Measurements from ENCODE around the gene PODNL1. TPM values are rescaled to one million over a fixed set of nuclear protein-coding genes. Genes with fewer than 3 reads are reported as not detected.

PODNL1 gene
- total and polyA plus RNA-seq, 2 experiments from 2014 or later, result 6.2 to 45.3 TPM

DNA sequence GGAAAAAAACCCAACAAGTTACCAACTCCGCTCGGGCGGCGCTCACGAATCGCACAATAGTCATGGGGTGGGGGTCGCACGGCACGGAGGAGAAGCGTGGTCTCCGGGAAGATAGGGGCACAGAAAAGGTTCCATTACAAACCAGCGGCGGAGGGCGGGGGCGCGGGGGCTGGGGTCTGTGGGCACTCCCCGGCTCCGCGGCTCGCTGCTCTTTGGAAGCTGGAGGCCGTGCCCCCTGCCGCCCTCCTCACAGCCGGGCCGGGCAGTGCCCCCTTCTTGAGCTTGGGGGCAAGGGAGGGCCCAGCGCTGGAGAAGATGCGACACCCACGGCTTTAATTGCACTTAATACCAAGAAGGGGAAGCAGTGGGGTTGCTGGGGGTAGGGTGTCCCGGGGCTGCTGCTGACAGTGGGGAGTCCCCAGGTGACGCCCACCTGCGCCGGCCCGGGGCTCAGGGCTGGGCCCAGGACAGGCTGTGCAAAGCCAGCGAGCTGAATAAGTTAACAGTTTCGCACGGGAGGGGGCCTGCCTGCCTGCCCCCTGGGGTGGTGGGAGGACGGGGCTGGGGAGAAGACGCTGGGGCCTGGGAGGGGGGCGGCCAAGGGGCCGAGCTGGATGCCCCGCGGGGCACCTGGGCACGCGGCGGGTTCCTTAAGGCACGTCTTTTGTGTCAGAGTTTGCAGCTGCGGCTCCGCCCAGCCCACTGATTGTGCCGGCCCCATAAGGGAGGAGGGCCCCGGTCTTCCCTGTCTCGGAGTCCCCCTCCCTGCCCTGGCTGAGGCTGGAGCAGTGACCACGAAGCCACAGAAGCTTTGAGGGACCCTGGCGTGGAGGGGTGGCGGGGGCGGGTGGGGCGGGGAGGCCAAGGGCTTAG lies 23.8 kb upstream of the PODNL1 start:
- no peaks in the 10 kb centered on the region for H3K79me2 ChIP-seq (ENCODE audit: insufficient read depth)
- in situ Hi-C loops (cut with MboI), result no loop called here
- H2AFZ ChIP-seq, result no peak overlapping the region
- H4K20me1 ChIP-seq (ENCODE audit: insufficient read depth), result no peaks in the 10 kb centered on the region
- DNase-seq, result no peak
- whole genome bisulfite sequencing, 2 experiments (ENCODE audit: low coverage in 1 of 2, low lambda C conversion rate in 2 of 2, missing lambda C conversion rate in 2 of 2), result 87% methylated on average over 21 to 55 of the region's 55 CpGs
- H3F3A ChIP-seq (ENCODE audit: insufficient read depth), result peaks cover 9% of the 10 kb centered on the region; the same call in 1 of the 2 replicates
- H3K9me3 ChIP-seq (ENCODE audit: low read depth), result no peaks in the 10 kb centered on the region
- no peaks in the 10 kb centered on the region for H3K27me3 ChIP-seq (replicated peaks; ENCODE audit: insufficient read depth)
- no peak overlapping the region for H3K27ac ChIP-seq
- TF ChIP-seq EZH2 (IDR thresholded peaks at IDR 0.05; ENCODE audit: insufficient read depth, poor library complexity, severe bottlenecking) (no peak), EZH2phosphoT487 (IDR thresholded peaks at IDR 0.05; ENCODE audit: insufficient read depth, low read depth) (no peak)
- H3K4me2 ChIP-seq (ENCODE audit: unreplicated experiment), result no peak overlapping the region
- H3K9ac ChIP-seq, result no peak overlapping the region
- H3K4me1 ChIP-seq (ENCODE audit: insufficient read depth), result no peaks in the 10 kb centered on the region
- no peaks in the 10 kb centered on the region for H3K36me3 ChIP-seq (ENCODE audit: low read depth)
- no peaks in the 10 kb centered on the region for H3K9me2 ChIP-seq (ENCODE audit: insufficient read depth)
- no peak overlapping the region for H3K4me3 ChIP-seq

DNA sequence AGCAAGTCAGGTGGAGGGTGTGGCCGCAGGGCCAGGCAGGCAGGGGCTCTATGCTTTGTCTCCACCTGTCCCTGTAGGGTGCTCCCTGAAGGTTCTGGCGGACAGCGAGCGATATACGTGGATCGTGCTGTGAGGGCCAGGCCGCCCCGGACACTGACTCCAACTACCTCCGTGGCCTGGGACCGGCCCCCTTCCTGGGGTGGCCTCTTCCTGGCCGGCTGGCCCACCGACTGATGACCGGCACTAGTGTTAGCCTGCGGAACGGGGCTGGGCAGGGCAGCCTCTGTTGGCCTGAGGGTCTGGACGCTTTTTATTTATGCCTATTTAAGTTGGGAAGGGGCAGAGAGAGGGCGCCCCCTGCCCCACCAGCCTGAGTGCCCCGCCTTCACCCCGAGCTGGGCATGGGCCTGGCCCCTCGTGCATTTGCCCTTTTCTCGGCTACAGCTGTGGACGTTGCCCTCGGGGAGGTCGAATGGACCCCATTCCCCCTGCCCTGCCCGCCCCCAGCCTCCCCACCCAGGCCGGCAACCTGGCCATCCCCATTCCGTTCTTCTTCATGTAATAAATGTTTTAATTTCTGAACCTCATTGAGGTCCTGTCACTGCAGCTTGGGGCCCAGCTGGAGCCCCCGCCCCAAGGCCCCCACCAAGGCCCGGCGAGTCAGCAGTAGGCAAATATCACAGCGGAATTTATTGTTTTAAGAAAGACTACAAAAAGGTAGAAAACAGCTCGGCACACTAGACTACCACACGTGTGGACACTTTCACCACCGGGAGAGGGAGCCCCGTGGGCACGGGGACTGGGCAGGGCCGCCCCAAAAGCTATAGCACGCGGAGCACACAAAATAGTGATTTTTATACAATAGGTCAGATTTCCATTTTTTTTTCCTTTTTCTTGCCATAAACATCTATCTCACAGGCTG lies 22.9 kb upstream of the PODNL1 start:
- Histone ChIP-seq H4K20me1 (ENCODE audit: insufficient read depth) (no peaks in the 10 kb centered on the region), H3K9me3 (ENCODE audit: low read depth) (no peaks in the 10 kb centered on the region), H3K36me3 (ENCODE audit: low read depth) (peaks cover 4% of the 10 kb centered on the region; the same call in 1 of the 2 replicates), H3F3A (ENCODE audit: insufficient read depth) (peaks cover 9% of the 10 kb centered on the region; the same call in 1 of the 2 replicates), H3K4me1 (ENCODE audit: insufficient read depth) (no peaks in the 10 kb centered on the region), H3K4me2 (ENCODE audit: unreplicated experiment) (no peak overlapping the region), H3K27me3 (replicated peaks; ENCODE audit: insufficient read depth) (no peaks in the 10 kb centered on the region), H3K9ac (no peak overlapping the region), H3K79me2 (ENCODE audit: insufficient read depth) (no peaks in the 10 kb centered on the region), H3K27ac (no peak overlapping the region), H3K4me3 (no peak overlapping the region), H3K9me2 (ENCODE audit: insufficient read depth) (no peaks in the 10 kb centered on the region), H2AFZ (no peak overlapping the region)
- DNase-seq, result no peak
- TF ChIP-seq EZH2phosphoT487 (IDR thresholded peaks at IDR 0.05; ENCODE audit: insufficient read depth, low read depth) (no peak), EZH2 (IDR thresholded peaks at IDR 0.05; ENCODE audit: insufficient read depth, poor library complexity, severe bottlenecking) (no peak)
- 88 to 90% methylated on average over 34 to 39 of the region's 39 CpGs for WGBS, 2 experiments (ENCODE audit: low coverage in 1 of 2, low lambda C conversion rate in 2 of 2, missing lambda C conversion rate in 2 of 2)
- in situ Hi-C loops (cut with MboI), result no loop called here

DNA sequence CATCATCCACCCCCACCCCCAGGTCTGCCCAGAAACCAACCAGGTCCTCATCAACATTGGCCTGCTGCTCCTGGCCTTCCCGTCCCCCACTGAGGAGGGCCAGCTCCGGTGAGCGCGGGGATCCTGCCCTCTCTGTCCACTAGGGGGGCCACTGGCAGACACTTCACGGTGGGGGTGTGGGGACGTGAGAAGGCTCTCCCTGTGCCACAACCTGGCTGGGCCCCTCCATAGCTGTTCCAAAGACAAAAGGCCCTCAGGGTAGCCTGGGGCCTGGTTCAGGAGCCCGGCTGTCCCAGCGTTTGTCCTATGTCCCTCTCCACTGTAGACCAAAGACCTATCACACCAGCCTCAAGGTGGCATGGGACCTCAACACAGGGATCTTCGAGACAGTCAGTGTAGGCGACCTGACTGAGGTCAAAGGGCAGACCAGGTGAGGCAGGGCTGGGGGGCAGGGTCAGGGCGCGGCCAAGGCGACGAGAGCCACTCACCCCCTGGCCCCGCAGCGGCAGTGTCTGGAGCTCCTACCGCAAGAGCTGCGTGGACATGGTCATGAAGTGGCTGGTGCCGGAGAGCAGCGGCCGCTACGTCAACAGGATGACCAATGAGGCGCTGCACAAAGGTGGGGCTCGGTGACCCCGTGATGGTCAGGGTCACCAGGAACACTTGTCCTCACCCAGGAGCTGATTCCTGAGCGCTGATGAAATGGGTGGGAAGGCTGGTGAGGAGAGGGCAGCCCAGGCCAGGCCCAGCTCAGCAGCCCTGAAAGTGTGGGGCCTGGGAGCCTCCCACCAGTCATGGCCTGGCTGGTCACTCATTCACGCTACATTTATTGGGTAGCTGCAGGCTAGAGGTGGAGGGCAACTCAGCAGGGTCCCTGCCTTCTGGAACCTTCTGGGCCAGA lies 22.0 kb upstream of the PODNL1 start:
- Histone ChIP-seq H3K9ac (no peak overlapping the region), H3K36me3 (ENCODE audit: low read depth) (peaks cover 4% of the 10 kb centered on the region; the same call in 1 of the 2 replicates)
- WGBS, 2 experiments (ENCODE audit: low coverage in 1 of 2, low lambda C conversion rate in 2 of 2, missing lambda C conversion rate in 2 of 2), result 89 to 91% methylated on average over 22 to 27 of the region's 27 CpGs

More for the DNA sequence above, 22.0 kb upstream of the PODNL1 start:
- Histone ChIP-seq H2AFZ (no peak overlapping the region), H3K4me1 (ENCODE audit: insufficient read depth) (no peaks in the 10 kb centered on the region), H3K4me3 (no peak overlapping the region), H3K9me3 (ENCODE audit: low read depth) (no peaks in the 10 kb centered on the region), H4K20me1 (ENCODE audit: insufficient read depth) (no peaks in the 10 kb centered on the region), H3K79me2 (ENCODE audit: insufficient read depth) (peaks cover 2% of the 10 kb centered on the region), H3K27me3 (replicated peaks; ENCODE audit: insufficient read depth) (no peaks in the 10 kb centered on the region), H3K4me2 (ENCODE audit: unreplicated experiment) (no peak overlapping the region), H3K9me2 (ENCODE audit: insufficient read depth) (no peaks in the 10 kb centered on the region), H3K27ac (no peak overlapping the region), H3F3A (ENCODE audit: insufficient read depth) (peaks cover 9% of the 10 kb centered on the region; the same call in 1 of the 2 replicates)
- TF ChIP-seq EZH2 (IDR thresholded peaks at IDR 0.05; ENCODE audit: insufficient read depth, poor library complexity, severe bottlenecking) (no peak), EZH2phosphoT487 (IDR thresholded peaks at IDR 0.05; ENCODE audit: insufficient read depth, low read depth) (no peak)
- in situ Hi-C loops (cut with MboI), result no loop called here
- DNase-seq, result peak; percentile 40

All from GM23248 (cell line).